Activated naive CD8-positive, alpha-beta T cell treated with anti-CD3 and anti-CD28 coated beads, Interleukin-2, amount 50 U/mL, for 16 hours (primary cell): ENCODE data around the gene CGNL1.

Experiments used
- DNase-seq: peaks from one replicate; pipeline ENCODE4 v3.0.0-alpha.2; 2020; ENCODE audit warnings: low read depth, low spot score

Gene CGNL1

GRCh38 chr15:57352535-57353316 is 23.6 kb upstream of the CGNL1 start:
- no peak for DNase-seq

- DNase-seq, result no peak
These were observed 22.9 kb upstream of the CGNL1 start for GRCh38 chr15:57353317-57353804.

- DNase-seq, result no peak
These were observed 21.7 kb upstream of the CGNL1 start for GRCh38 chr15:57354436-57355123.

- no peak for DNase-seq
These were observed 21.0 kb upstream of the CGNL1 start for GRCh38 chr15:57355259-57355658.

- DNase-seq, result no peak
These were observed 20.1 kb upstream of the CGNL1 start for GRCh38 chr15:57356178-57356577.

- no peak for DNase-seq
These were observed 19.7 kb upstream of the CGNL1 start for GRCh38 chr15:57356636-57357035.

GRCh38 chr15:57357799-57358198 is 18.5 kb upstream of the CGNL1 start:
- DNase-seq, result no peak

GRCh38 chr15:57358571-57358970 is 17.7 kb upstream of the CGNL1 start:
- no peak for DNase-seq

- DNase-seq, result no peak
These were observed 12.6 kb upstream of the CGNL1 start for GRCh38 chr15:57363661-57364060.

GRCh38 chr15:57364282-57365007 is 11.9 kb upstream of the CGNL1 start:
- DNase-seq, result no peak

- DNase-seq, result no peak
These were observed 8.7 kb upstream of the CGNL1 start for GRCh38 chr15:57367556-57367955.

- no peak for DNase-seq
These were observed 5.4 kb upstream of the CGNL1 start for GRCh38 chr15:57370929-57371328.

GRCh38 chr15:57373251-57373881 is 2.9 kb upstream of the CGNL1 start:
- DNase-seq, result no peak

GRCh38 chr15:57373882-57374276 is 2.4 kb upstream of the CGNL1 start:
- no peak for DNase-seq

- no peak for DNase-seq
These were observed 582 bp downstream of the CGNL1 start for GRCh38 chr15:57376696-57377477.

GRCh38 chr15:57377478-57377847 is 1.2 kb downstream of the CGNL1 start:
- DNase-seq, result no peak

- DNase-seq, result no peak
These were observed 3.2 kb downstream of the CGNL1 start for GRCh38 chr15:57379487-57379886.

GRCh38 chr15:57380854-57381253 is 4.5 kb downstream of the CGNL1 start:
- no peak for DNase-seq

GRCh38 chr15:57382215-57382614 is 5.9 kb downstream of the CGNL1 start:
- no peak for DNase-seq

- DNase-seq, result no peak
These were observed 6.7 kb downstream of the CGNL1 start for GRCh38 chr15:57382969-57383368.

GRCh38 chr15:57384024-57384423 is 7.7 kb downstream of the CGNL1 start:
- DNase-seq, result no peak
